Keratinocyte (primary cell): Measurements from ENCODE around the gene TMEM74B. TPM values are rescaled to one million over a fixed set of nuclear protein-coding genes. Genes with fewer than 3 reads are reported as not detected.

Experiments
- DNase-seq: peaks from one replicate; pipeline ENCODE4 v3.0.0-alpha.2; 2011; ENCODE audit warnings: low read depth, missing footprints, low spot score
- FAIRE-seq: peaks from 2 replicates; lab custom pipeline; 2011; peaks lifted over from hg19 to GRCh38; lab: Jason Lieb, UNC
- H2AFZ ChIP-seq: 2 replicates; pipeline ENCODE4 v1.6.0; 2012; ENCODE audit warnings: low read length, control low read depth, inconsistent platforms; ENCODE audit not compliant: control insufficient read depth
- H3K27ac ChIP-seq: 2 replicates; pipeline ENCODE4 v1.5.1; 2011; ENCODE audit warnings: low read length; ENCODE audit not compliant: control insufficient read depth, insufficient read depth
- H3K27me3 ChIP-seq: 3 replicates; pipeline ENCODE4 v1.6.0; 2011; ENCODE audit warnings: low read length; ENCODE audit not compliant: control insufficient read depth, insufficient read depth; ENCODE audit errors: extremely low read depth
- H3K36me3 ChIP-seq, 2 experiments: 2 replicates in 1 of 2; 3 replicates in 1 of 2; pipeline ENCODE4 v1.5.1; 2011; ENCODE audit warnings: low read length in 2 of 2, mild to moderate bottlenecking in 1 of 2; ENCODE audit not compliant: control insufficient read depth in 2 of 2, insufficient read depth in 2 of 2; ENCODE audit errors: extremely low read depth in 1 of 2
- H3K4me1 ChIP-seq: 3 replicates; pipeline ENCODE4 v1.5.1; 2011; ENCODE audit warnings: low read length; ENCODE audit not compliant: control insufficient read depth, insufficient read depth; ENCODE audit errors: extremely low read depth
- H3K4me2 ChIP-seq: 3 replicates; pipeline ENCODE4 v1.6.0; 2011; ENCODE audit warnings: low read depth, low read length; ENCODE audit not compliant: control insufficient read depth, insufficient read depth; ENCODE audit errors: extremely low read depth
- H3K4me3 ChIP-seq, 3 experiments: fragments of 200-600 bp in 1 of 3; sonication (generic) in 1 of 3; 2 replicates in 2 of 3; 3 replicates in 1 of 3; pipeline ENCODE4 v1.5.1; 2011 to 2016; ENCODE audit warnings: low read length in 3 of 3, mild to moderate bottlenecking in 3 of 3, control low read depth in 2 of 3, inconsistent platforms in 1 of 3, low read depth in 1 of 3, mixed read lengths in 1 of 3, mixed run types in 1 of 3, moderate library complexity in 1 of 3; ENCODE audit not compliant: control insufficient read depth in 2 of 3, insufficient read depth in 2 of 3; ENCODE audit errors: extremely low read depth in 1 of 3
- H3K79me2 ChIP-seq: 2 replicates; pipeline ENCODE4 v1.6.0; 2012; ENCODE audit warnings: low read length; ENCODE audit not compliant: control insufficient read depth, insufficient read depth
- H3K9ac ChIP-seq: 3 replicates; pipeline ENCODE4 v1.6.0; 2011; ENCODE audit warnings: low read length; ENCODE audit not compliant: control insufficient read depth, insufficient read depth; ENCODE audit errors: extremely low read depth
- H3K9me1 ChIP-seq: 3 replicates; pipeline ENCODE4 v1.6.0; 2011; ENCODE audit warnings: low read length; ENCODE audit not compliant: control insufficient read depth, insufficient read depth; ENCODE audit errors: extremely low read depth
- H3K9me3 ChIP-seq: 2 replicates; pipeline ENCODE4 v1.5.1; 2012; ENCODE audit warnings: low read depth, low read length; ENCODE audit not compliant: control insufficient read depth
- H4K20me1 ChIP-seq: 3 replicates; pipeline ENCODE4 v1.6.0; 2011; ENCODE audit warnings: low read length; ENCODE audit not compliant: control insufficient read depth, insufficient read depth; ENCODE audit errors: extremely low read depth
- CTCF ChIP-seq, 3 experiments: IDR thresholded peaks in 1 of 3; conservative IDR thresholded peaks in 1 of 3; optimal IDR thresholded peaks in 1 of 3; 2 replicates in 2 of 3; 3 replicates in 1 of 3; pipeline versions ENCODE3 to v1.5.1; 2011; ENCODE audit warnings: low read length in 3 of 3, mild to moderate bottlenecking in 3 of 3, moderate library complexity in 2 of 3, control low read depth in 1 of 3, inconsistent platforms in 1 of 3; ENCODE audit not compliant: insufficient read depth in 2 of 3; ENCODE audit errors: extremely low read depth in 1 of 3
- EZH2 ChIP-seq: IDR thresholded peaks from one replicate; pipeline ENCODE4 v1.6.1; 2012; ENCODE audit warnings: inconsistent platforms, mild to moderate bottlenecking, low read length, moderate library complexity
- dilution Hi-C: fragments of 300-500 bp; cut with MboI; formaldehyde crosslinking; loops from one replicate; pipeline ENCODE4 v1.7.0; 2020; ENCODE audit warnings: low sequenced_read_pairs; ENCODE audit not compliant: extremely low pct_ligation_motif_present
- polyA plus RNA-seq, 5 experiments: library from polyadenylated mRNA; depleted of rRNA in 3 of 5; stranded (reverse) in 3 of 5; stranded (forward) in 1 of 5; unstranded in 1 of 5; fragments of >200 nt; gene quantifications; 1 replicate in 1 of 5; 2 replicates in 3 of 5; 3 replicates in 1 of 5; pipeline versions ENCODE4 v1.2.1 to v1.2.3, GENCODE V29; 2011 to 2012; ENCODE audit warnings: missing spikeins in 2 of 5, low read depth in 1 of 5, low replicate concordance in 1 of 5

TMEM74B gene
- polyA plus RNA-seq, 1 donor (not counting 4 experiments of a cell fraction or from before 2014, with no cell fraction given) = 0.58 TPM

- no peak overlapping the region for H3K9ac ChIP-seq
- no peaks in the 10 kb centered on the region for H4K20me1 ChIP-seq
- TF ChIP-seq CTCF (optimal IDR thresholded peaks at IDR 0.05 in 1 of 3, IDR thresholded peaks at IDR 0.05 in 1 of 3, conservative IDR thresholded peaks at IDR 0.05 in 1 of 3; ENCODE audit: extremely low read depth in 1 of 3, insufficient read depth in 2 of 3, low read length in 3 of 3) (no peak), EZH2 (no peak)
- FAIRE-seq (no peak), DNase-seq (no peak)
- H3K27me3 ChIP-seq = peaks cover 30% of the 10 kb centered on the region
- H3K36me3 ChIP-seq = no peaks in the 10 kb centered on the region
- no peaks in the 10 kb centered on the region for H3K4me1 ChIP-seq
- no peaks in the 10 kb centered on the region for H3K79me2 ChIP-seq
- H3K9me3 ChIP-seq = no peaks in the 10 kb centered on the region
- H3K4me3 ChIP-seq = no peak overlapping the region
- no peak overlapping the region for H3K27ac ChIP-seq
- H3K9me1 ChIP-seq = no peaks in the 10 kb centered on the region
- no peak overlapping the region for H2AFZ ChIP-seq
- no peak overlapping the region for H3K4me2 ChIP-seq
- dilution Hi-C loops = no loop called here
Observed at GRCh38 chr20:1188347-1188746, 3.6 kb upstream of the TMEM74B start.

- H2AFZ ChIP-seq = no peak overlapping the region
- H3K4me3 ChIP-seq = no peak overlapping the region
- TF ChIP-seq CTCF (optimal IDR thresholded peaks at IDR 0.05 in 1 of 3, IDR thresholded peaks at IDR 0.05 in 1 of 3, conservative IDR thresholded peaks at IDR 0.05 in 1 of 3; ENCODE audit: extremely low read depth in 1 of 3, insufficient read depth in 2 of 3, low read length in 3 of 3) = no peak
- TF ChIP-seq EZH2 = no peak
- FAIRE-seq = no peak
- H3K79me2 ChIP-seq = no peaks in the 10 kb centered on the region
- H3K27ac ChIP-seq = no peak overlapping the region
- DNase-seq = no peak
- H3K9me1 ChIP-seq = no peaks in the 10 kb centered on the region
- H3K4me1 ChIP-seq = no peaks in the 10 kb centered on the region
- H4K20me1 ChIP-seq = no peaks in the 10 kb centered on the region
- peaks cover 36% of the 10 kb centered on the region for H3K27me3 ChIP-seq
- H3K4me2 ChIP-seq = no peak overlapping the region
- H3K9me3 ChIP-seq = no peaks in the 10 kb centered on the region
- dilution Hi-C loops = no loop called here
- H3K36me3 ChIP-seq = no peaks in the 10 kb centered on the region
- no peak overlapping the region for H3K9ac ChIP-seq
Observed at GRCh38 chr20:1187605-1188171, 2.9 kb upstream of the TMEM74B start.
